ENCODE measurements around the gene SMAD3.
A peak's percentile ranks its signal among the peaks of the same experiment; 100 is the strongest.

The SMAD3 gene

DNA sequence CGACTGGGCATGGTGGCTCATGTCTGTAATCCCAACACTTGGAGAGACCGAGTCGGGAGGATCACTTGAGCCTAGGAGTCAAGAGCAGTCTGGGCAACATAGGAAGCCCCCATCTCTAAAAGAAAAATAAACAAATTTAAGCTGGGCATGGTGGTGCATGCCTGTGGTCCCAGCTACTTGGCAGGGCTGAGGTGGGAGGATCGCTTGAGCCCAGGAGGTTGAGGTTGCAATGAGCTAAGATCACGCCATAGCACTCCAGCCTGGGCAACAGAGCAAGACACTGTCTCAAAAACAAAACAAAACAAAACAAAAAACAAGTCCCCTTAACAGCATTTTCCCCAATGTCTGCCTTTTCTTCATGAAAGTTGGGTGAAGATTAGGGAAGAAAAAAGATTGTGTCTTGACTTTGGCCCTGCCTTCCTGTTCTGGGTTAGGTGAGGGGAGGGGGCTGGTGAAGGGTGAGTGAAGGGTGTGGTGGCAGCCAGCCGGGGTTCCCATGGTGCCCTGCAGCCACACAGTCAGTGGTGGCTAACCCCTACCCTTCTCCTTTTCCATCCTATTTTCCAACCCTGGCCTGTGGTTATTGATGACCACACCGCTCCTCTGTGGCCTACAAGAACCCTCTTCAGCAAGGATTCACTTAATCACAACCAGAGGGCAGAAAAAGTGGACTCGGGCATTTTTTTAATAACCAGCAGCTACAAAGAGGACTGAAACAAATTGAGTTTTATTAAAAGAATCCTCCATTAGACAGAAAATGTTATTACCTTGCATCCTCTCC, 28.4 kb upstream of the SMAD3 start:
- no peak for DNase-seq
- ATAC-seq, result no peak

DNA sequence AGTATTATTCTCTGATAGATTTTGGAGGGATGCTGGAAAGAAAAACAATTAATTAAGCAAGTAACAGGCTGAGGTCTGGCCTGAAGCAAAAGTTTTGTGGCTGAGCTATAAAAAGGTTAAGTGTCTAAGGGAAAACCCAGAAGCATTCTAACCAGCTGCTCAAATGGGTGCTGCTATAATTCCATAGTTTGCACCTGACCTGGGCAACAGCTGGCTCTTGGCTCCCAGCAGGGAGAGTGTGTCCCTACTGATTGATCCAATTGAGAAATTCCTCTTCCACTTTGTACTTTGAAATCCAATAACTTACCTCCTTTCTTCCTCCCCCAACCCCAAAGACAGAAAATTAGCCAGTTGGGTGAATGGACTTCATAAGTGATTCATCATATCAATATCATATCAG, 27.7 kb upstream of the SMAD3 start:
- DNase-seq, result no peak
- no peak for ATAC-seq

DNA sequence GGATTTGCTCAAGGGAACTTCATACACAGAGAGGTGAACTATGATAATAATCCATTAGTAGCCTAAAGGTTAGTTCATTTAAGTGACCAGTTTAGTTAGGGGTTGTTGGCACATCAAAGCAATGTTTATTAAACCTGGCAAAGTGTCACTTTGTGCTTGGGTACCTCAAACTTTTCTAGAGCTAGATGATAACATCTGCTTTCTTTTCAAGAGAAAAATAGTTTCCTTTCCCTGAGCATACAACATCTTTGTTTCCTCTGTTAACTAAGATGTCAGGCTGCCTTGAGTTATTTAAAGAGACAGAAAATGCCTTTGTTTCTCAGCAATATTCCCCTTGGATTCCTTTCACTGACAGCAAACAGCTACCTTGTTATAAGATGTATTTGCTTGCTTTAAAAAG, 26.7 kb upstream of the SMAD3 start:
- ATAC-seq, result no peak
- no peak for DNase-seq

DNA sequence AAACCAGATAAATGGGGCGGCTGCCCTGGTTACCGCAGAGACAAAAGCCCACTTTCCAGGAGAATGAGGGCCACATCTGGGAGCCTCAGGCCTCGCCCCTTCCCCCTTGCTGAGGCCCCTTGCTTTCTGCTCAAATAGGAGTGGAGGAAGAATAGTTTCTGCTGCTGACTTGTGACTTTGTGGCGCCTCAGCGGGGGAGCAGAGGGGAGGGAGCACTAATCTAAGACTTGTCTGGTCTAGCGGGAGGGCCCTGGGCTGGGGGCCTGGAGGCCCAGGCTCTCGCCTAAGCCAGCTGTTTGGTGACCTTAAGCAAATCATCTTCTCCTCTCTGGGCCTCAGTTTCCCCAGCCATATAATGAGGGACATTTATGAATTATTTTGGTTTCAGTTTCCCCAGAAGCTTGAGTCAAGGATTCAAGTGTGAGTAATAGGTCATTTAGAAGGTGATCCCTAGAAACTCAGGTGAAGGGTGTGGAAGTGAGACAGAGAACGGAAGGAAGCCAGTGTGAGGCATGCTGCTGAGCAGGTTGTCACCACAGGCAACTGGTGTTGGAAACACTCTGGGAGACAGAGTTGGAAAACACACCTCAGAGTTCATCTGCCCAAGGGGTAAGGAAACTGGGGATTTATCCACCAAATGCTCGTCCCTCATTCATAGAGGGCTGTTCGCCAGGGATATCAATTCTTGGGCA, 25.9 kb upstream of the SMAD3 start:
- DNase-seq (no peak), ATAC-seq (peak; percentile 39)

DNA sequence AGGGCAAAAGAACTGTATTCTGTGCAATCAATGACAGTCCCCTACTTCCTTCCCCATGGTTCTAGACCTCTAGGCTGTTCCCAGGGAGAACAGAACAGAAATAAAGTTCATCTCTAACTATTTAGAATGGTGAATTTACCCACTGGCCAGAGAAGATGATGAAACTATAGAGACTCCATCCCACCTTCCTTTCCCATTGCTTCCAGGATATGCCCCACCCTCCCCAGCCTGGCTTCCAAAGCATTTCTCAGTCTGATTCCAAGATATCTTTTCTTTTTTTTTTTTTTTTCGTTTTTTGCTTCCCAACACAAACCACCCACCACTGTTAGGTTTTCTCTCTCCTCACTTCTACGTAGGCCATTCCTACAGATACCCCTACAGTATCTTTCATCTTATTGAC, 25.1 kb upstream of the SMAD3 start:
- DNase-seq (no peak), ATAC-seq (no peak)

DNA sequence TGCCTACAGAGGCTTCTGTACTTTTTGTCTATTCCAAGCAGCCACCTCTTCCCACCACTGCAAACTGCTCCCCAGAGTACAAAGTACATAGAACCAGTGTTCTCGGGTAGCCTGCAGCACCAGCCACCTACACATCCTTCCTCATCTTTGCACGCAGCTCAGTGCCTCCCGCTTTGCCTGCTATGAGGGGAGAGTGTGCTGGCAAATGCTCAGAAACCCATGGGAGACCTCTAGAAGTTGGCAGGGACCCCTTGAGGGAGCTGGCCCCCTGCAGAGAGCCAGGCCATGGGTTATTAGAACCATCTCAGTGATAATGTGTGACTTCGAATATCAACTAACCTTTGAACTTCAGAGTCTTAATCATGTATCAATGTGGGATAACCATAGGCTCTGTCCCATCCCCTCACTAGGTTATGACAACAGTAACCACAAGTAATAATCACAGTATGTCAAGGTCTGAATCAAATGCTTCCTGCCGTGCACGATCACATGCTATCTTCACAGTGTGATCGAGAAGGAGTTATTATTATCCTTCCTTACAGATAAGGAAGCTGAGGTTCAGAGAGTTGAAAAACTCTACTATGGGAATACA, 22.8 kb upstream of the SMAD3 start:
- ATAC-seq, result peak; percentile 78
- DNase-seq, result no peak

DNA sequence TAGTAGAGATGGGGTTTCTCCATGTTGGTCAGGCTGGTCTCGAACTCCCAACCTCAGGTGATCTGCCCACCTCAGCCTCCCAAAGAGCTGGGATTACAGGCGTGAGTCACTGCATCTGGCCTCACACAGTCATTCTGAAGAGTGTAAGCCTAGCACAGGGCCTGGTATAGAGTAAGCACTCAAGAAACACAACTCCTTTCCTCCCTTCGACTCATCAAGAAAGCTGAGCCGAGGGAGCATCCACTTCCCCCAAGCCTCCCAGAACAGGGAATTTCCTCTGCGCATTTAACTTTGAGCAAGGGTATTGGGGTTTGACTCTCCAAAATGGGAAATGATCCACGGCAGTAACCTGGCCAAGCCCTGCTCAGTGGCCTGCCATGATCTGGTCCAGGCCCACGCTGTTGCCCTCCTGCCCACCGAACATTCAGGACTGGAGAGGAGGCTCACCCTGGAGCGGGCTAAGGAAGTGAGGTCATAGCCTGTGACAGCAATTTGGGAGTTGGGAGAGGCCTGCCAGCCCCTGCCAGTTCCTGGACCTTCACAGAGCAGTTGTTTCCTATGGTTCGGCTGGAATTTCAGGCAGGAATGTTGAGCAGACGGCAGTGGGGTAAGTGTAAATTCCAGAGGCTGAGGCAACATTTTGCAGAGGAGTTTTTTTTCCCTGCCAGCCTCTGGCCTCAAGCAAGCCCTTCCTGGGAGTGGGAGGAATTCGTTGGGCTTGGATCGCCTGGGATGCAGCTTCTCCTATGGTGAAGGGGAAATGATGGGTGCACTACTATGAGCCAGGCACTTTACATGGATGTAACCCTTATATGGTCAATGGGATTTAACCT, 21.2 kb upstream of the SMAD3 start:
- DNase-seq (no peak), ATAC-seq (no peak)

DNA sequence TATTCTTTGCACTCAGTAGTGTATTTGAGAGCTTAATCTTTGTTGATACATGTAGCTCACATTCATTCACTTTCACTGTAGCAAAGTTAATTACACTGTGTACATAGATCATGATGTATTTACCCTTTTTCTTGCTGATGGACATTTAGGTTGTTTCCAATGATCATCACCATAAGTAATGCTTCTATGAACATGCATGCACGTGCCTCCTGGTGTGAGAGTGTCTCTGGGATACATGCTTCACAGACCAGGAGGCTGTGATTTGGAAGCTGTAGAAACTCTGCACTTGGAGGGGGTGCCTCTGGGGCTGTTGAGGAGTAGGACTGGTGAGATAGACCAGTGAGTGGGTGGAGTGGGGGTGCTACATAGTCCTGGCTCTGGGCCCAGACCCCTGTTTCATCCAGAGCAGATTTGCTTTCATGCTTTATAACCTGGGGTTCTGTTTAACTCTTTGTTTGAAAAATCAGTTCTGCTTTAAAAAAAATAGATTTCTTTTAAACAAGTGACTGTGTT, 18.2 kb upstream of the SMAD3 start:
- DNase-seq (no peak), ATAC-seq (no peak)

DNA sequence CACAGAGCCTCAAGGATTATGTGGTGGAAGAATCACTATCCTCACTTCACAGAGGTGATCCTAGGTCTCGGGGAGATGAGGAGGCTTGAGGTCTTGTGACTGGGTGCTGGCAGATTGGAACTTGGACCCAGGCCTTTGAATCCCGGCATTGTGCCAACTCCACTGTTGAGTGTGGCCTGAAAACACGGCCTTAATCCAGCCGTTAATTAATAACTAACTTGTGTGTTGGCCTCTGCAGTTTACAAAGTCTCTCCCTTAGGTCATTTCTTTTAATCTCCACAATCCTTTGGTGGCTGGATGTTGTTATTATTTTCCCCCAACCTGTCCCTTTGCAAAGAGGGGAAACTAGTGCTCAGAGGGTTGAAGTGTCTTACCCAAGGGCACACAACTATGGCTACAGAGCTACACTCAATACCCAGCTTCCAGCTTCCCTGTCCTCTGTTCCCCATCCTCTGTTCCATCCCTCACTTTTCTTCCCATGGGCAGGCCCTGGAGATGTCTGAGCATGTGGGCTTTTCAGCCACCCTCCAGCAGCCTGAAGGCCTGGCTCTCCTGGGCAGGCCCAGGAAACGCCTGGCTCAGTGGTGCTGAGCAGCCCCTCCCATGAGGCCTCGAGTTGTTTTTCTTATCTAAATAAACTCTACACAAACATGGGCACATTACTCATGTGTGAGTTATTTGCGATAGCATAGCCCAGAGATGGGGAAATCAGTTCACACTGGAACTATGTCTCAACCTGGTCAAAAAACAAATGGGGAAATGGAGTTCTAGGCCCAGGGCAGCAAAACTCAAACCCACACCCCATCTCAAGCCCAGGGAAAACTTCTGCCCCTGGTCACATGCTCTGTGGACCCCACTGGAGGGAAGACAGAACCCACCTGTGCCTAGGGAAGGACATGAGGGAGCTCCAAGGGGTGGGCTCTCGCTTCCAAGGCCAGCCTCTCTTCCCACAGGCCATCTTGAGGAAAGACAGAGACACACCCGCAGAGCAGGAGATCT, 16.8 kb upstream of the SMAD3 start:
- ATAC-seq (no peak), DNase-seq (no peak)

DNA sequence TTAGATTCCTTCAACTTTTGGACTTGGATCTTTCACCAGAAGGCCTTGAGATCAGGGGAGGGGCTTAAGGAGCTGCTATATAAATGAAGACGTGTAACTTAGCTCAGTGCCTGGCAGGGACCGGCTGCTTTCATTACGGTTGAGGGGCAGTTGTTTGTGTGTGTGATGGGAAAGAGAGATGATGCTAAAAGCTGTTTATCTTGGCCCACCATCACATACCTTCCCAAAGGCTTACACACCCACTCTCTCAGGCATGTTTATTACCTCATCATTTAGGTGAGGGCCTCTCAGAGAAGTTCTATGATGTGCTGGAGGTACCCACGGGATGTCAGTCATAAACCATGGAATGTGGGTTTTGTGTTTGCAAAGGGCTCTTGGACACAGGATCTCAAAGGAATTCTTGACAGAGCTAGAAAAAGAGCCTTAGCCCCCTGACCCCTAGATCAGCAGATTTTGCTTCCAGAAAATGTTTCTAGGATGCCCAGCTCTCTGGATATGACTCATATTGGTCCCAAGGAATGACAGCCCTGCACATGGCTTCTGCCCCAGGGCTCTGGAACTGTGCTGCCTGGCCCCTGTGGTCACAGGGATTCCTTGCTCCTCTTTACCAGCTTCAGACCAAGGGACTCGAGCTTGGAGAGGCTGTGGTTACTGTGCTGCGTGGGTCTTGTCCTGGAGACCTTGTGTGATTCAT, 15.9 kb upstream of the SMAD3 start:
- no peak for ATAC-seq
- no peak for DNase-seq

DNA sequence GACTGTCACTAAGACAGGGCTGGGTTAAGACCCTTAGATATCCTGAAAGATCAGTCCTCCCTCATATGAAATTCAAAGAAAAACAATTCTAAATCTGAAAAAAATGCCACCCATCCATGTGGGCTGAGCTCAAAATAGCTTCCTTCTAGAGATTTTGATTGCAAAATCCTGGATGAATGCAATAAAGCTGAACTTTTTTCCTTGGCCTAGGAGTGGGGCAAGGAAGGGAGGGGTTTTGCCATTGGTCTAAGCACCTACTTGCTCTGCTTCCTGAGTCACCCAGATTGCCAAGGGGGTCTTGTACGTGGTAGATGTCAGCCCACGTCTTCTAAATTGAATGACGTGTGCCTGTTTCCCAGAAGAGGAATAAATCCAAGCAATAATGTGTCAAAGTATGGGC, 15.3 kb upstream of the SMAD3 start:
- no peak for ATAC-seq
- no peak for DNase-seq

DNA sequence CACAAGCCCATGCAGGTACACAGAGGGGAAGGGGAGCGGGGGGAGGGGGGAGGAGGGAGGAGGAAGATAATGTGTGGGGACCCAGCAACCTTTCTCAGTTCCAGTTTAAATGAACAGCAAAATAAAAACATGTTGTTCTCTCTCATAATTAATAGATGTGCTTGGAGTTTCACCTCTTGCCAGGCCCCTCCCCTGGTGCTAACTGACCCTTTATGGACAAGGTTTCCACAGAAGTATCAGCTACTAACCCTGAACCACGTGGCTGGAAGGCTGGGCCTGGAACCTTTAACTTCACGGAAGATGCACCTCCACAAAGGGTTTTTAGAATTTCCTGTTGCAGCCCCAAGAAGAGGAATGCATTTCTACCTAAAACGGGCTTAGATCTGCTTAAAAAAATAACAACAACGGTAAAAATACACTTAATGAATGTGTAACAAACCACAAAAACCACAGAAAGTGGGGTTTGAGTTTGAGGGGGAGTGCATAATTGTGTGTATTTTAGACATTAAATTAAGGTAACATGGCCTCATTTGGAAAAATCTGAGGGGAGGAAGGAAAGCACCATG, 14.8 kb upstream of the SMAD3 start:
- ATAC-seq (no peak), DNase-seq (no peak)

DNA sequence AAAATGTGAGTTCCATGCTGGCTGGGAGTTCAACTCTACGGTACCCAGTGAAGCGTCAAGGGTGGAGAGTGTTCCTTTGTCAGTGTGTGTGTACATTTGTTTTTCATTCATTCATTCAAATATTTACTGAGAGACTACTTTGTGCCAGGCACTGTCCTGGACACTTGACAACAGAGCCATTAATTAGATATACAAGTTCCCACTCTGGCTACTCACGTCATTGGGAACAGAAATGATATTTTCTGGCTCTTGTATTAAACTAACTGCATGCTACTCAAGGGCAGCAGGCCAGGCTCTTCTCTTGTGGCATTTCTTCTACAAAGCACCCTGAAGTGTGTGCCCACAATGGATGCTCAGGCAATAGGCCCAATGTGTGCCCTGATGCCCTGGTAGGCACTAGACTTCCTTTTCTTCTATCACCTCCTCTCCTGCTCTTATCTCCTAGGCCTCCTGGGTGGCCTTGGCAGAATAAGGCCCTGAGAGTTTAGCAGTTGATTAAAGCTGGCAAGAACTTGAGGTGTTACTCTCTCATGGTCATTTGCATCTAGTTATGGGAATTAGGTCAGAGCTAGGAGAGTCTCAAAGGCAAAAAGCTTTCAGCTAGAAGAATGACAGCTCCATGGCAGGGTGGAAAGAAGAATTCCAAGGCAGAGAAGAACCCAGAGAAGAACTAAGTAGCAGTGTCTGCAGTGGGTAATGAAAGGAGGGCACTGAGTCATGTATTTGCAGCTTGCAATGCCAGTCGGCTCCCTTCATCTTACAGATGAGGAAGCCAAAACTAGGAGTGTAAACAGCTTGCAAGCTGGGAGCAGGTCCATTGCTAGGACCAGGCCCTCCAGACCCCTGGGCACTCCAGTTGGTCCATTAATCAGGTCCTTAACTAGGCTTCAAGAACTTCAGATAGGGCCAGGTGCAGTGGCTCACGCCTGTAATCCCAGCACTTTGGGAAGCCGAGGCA, 14.0 kb upstream of the SMAD3 start:
- ATAC-seq, result no peak

DNA sequence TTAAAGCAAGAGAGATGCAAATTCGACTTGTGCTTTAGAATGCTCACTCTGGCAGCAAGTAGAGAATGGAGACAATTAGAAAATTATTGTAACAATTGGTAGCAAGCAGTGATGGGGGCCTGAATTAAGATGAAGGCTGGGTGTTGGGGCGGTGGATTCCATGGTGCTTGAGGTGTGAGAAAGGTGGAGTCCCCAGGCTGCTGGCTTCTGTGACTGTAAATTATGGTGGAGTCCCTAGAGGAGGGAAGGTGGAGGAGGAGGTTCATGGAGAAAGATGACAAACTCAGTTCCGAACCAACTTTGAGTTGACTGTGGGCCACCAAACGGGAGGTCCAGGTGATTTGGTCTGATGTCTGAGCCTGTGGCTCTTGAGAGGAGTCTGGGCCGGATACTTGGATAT, 10.7 kb upstream of the SMAD3 start:
- peak; percentile 67 for ATAC-seq
- DNase-seq, result no peak

More for the DNA sequence above, 14.0 kb upstream of the SMAD3 start:
- DNase-seq, result no peak

DNA sequence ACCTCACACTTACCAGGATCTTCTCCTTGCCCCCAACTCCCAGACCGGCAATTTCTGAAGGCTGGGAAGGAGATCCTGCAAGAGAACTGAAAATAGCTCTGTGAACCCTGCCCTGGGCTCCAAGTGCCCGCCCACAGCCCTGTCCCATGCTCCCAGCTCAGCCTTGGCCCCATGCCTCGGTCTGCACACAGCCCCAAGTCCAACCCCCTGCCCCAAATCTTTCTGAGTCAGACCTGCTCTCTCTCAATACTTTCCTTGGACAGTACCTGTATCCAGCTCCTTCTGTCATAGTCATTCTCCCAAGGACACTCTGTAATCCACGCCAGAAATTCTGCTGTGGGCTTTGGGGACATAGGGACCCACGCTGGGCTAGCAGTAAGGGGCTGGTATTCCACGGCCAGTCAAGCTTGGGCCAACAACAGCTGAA, 6.3 kb upstream of the SMAD3 start:
- DNase-seq (no peak), ATAC-seq (no peak)

DNA sequence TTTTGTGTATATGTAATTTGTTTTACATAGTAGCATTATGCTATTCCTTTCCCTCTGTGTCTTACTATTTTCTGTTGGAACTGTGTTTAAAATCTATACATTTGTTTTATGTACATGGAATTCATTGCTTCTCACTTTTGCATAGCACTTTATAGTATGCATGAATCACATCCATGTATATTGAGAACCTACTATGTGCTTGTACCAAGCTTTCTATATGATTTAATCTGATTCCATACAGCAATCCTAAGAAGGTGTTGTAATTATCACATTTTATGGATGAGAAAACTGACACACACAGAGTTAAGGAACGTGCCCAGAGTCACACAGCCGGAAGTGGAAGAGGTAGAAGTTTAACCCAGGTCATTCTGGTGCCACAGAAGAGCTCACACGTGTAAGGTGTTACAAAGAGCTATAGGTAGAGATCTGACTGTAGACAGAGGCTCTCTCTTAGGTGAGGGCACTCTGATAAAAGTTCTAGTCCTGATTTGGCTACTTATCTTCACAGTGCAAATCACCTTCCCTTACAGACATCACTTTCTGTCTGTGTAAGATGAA, 3.5 kb upstream of the SMAD3 start:
- DNase-seq (no peak), ATAC-seq (no peak)

DNA sequence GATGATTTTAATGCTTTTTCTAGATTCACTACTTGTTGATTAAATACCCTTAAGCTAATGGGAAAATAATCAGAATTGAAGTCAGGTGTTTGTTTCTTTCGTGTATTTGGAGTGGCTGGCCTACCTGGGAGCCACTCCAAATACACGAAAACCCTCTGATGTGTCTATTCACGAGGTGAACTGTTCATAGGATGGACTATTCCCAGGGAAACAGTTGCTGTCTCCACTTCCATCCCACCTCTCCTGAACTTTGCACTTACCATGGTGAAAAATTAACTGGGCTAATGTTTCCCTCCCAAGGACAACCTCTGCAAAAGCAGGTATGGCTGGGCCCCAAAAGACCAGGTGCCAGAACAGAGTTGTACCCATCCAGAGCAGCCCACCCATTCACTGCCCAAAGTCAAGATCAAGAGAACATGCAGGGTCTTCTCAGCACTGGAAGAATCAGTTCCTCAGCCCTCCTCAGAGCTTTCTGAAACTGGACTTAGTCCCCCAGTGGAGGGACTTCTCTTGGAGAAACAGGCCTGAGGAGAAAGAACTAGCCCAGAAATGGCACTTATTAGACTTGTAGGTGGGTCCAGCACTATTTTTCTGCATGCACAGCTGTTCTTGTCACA, 2.9 kb upstream of the SMAD3 start:
- DNase-seq (no peak), ATAC-seq (no peak)
